H9 (cell line): Measurements from ENCODE around the gene DICER1. TPM values are rescaled to one million over a fixed set of nuclear protein-coding genes. Genes with fewer than 3 reads are reported as not detected.
A peak's percentile ranks its signal among the peaks of the same experiment; 100 is the strongest.

Experiments used
- DNase-seq: peaks from one replicate; pipeline ENCODE4 v3.0.0-alpha.2; 2017
- H2AFZ ChIP-seq: one replicate; pipeline ENCODE4 v1.6.1; 2013; ENCODE audit warnings: mild to moderate bottlenecking, low read length, control low read depth, moderate library complexity
- H2AK5ac ChIP-seq: 2 replicates; pipeline ENCODE4 v1.6.1; 2013; ENCODE audit warnings: low read length, control low read depth, mixed read lengths; ENCODE audit not compliant: insufficient read length
- H2BK120ac ChIP-seq: one replicate; pipeline ENCODE4 v1.6.1; 2013; ENCODE audit warnings: low read depth, mild to moderate bottlenecking, low read length, control low read depth, inconsistent platforms; ENCODE audit not compliant: poor library complexity, severe bottlenecking
- H2BK12ac ChIP-seq: 2 replicates; pipeline ENCODE4 v1.6.1; 2013; ENCODE audit warnings: low read length, control low read depth, mixed read lengths, low read depth; ENCODE audit not compliant: insufficient read length
- H2BK15ac ChIP-seq: 2 replicates; pipeline ENCODE4 v1.6.1; 2013; ENCODE audit warnings: low read depth, low read length, control low read depth
- H2BK20ac ChIP-seq: one replicate; pipeline ENCODE4 v1.6.1; 2013; ENCODE audit warnings: low read depth, mild to moderate bottlenecking, low read length, control low read depth, inconsistent platforms; ENCODE audit not compliant: poor library complexity, severe bottlenecking
- H2BK5ac ChIP-seq: 2 replicates; pipeline ENCODE4 v1.6.1; 2013; ENCODE audit warnings: low read length, control low read depth, mixed read lengths; ENCODE audit not compliant: insufficient read length
- H3K14ac ChIP-seq: 2 replicates; pipeline ENCODE4 v1.6.1; 2013; ENCODE audit warnings: low read length, control low read depth; ENCODE audit not compliant: insufficient read depth
- H3K18ac ChIP-seq: 2 replicates; pipeline ENCODE4 v1.6.1; 2013; ENCODE audit warnings: low read depth, mild to moderate bottlenecking, mixed read lengths, low read length, control low read depth; ENCODE audit not compliant: insufficient read length
- H3K23ac ChIP-seq: 2 replicates; pipeline ENCODE4 v1.6.1; 2013; ENCODE audit warnings: low read length, control low read depth, mixed read lengths, low read depth; ENCODE audit not compliant: insufficient read length
- H3K23me2 ChIP-seq: 2 replicates; pipeline ENCODE4 v1.6.1; 2013; ENCODE audit warnings: low read depth, mild to moderate bottlenecking, mixed read lengths, low read length, control low read depth; ENCODE audit not compliant: insufficient read length, poor library complexity, severe bottlenecking
- H3K27ac ChIP-seq: 2 replicates; pipeline ENCODE4 v1.5.1; 2013; ENCODE audit warnings: low read length, control low read depth, mixed read lengths, low read depth; ENCODE audit not compliant: insufficient read length
- H3K27me3 ChIP-seq: 2 replicates; pipeline ENCODE4 v1.6.1; 2013; ENCODE audit warnings: low read length, control low read depth, inconsistent platforms; ENCODE audit not compliant: insufficient read depth
- H3K4ac ChIP-seq: 2 replicates; pipeline ENCODE4 v1.6.1; 2013; ENCODE audit warnings: low read depth, mild to moderate bottlenecking, control low read depth, inconsistent platforms, low read length, moderate library complexity
- H3K4me1 ChIP-seq: 2 replicates; pipeline ENCODE4 v1.6.1; 2013; ENCODE audit warnings: low read length, control low read depth, inconsistent platforms; ENCODE audit not compliant: insufficient read depth
- H3K4me2 ChIP-seq: 2 replicates; pipeline ENCODE4 v1.6.1; 2013; ENCODE audit warnings: low read length, control low read depth, mixed read lengths; ENCODE audit not compliant: insufficient read length, insufficient read depth
- H3K56ac ChIP-seq: 2 replicates; pipeline ENCODE4 v1.6.1; 2013; ENCODE audit warnings: low read depth, mild to moderate bottlenecking, mixed read lengths, low read length, control low read depth; ENCODE audit not compliant: insufficient read length
- H3K79me1 ChIP-seq: 2 replicates; pipeline ENCODE4 v1.6.1; 2013; ENCODE audit warnings: low read depth, mild to moderate bottlenecking, moderate library complexity, low read length, control low read depth, inconsistent platforms; ENCODE audit not compliant: insufficient read depth, poor library complexity, severe bottlenecking
- H3K79me2 ChIP-seq: 2 replicates; pipeline ENCODE4 v1.6.1; 2013; ENCODE audit warnings: low read length, control low read depth, inconsistent platforms; ENCODE audit not compliant: insufficient read depth
- H3K9ac ChIP-seq: 2 replicates; pipeline ENCODE4 v1.6.1; 2013; ENCODE audit warnings: low read length, control low read depth, mixed read lengths; ENCODE audit not compliant: insufficient read length; ENCODE audit errors: extremely low read depth
- H3K9me3 ChIP-seq: one replicate; pipeline ENCODE4 v1.6.1; 2013; ENCODE audit warnings: low read depth, low read length, inconsistent platforms; ENCODE audit not compliant: control insufficient read depth
- H3T11ph ChIP-seq: one replicate; pipeline ENCODE4 v1.6.1; 2013; ENCODE audit warnings: mild to moderate bottlenecking, low read length, control low read depth, inconsistent platforms
- H4K20me1 ChIP-seq: one replicate; pipeline ENCODE4 v1.6.1; 2013; ENCODE audit not compliant: control insufficient read depth, insufficient read length, insufficient read depth
- H4K5ac ChIP-seq: 2 replicates; pipeline ENCODE4 v1.6.1; 2013; ENCODE audit warnings: low read depth, mild to moderate bottlenecking, mixed read lengths, low read length, control low read depth; ENCODE audit not compliant: insufficient read length
- H4K8ac ChIP-seq: replicated peaks from 2 replicates; pipeline ENCODE4 v1.6.1; 2013; ENCODE audit warnings: low read length, control low read depth, mixed read lengths, low read depth; ENCODE audit not compliant: insufficient read length
- H4K91ac ChIP-seq: 2 replicates; pipeline ENCODE4 v1.6.1; 2013; ENCODE audit warnings: low read depth, mild to moderate bottlenecking, moderate library complexity, mixed read lengths, low read length, control low read depth; ENCODE audit not compliant: insufficient read length
- H3K27ac Mint-ChIP-seq, 3 experiments: 2 replicates in 2 of 3; 3 replicates in 1 of 3; pipeline ENCODE4 v1.8.0; 2020 to 2021; ENCODE audit warnings: mixed read lengths in 3 of 3, mild to moderate bottlenecking in 1 of 3, moderate library complexity in 1 of 3
- H3K27me3 Mint-ChIP-seq: 2 replicates; pipeline ENCODE4 v1.8.0; 2021; ENCODE audit warnings: low read depth, mild to moderate bottlenecking, moderate library complexity, mixed read lengths
- H3K36me3 Mint-ChIP-seq, 3 experiments: 2 replicates in 2 of 3; 3 replicates in 1 of 3; pipeline ENCODE4 v1.8.0; 2020 to 2021; ENCODE audit warnings: low read depth in 3 of 3, mixed read lengths in 3 of 3; ENCODE audit not compliant: insufficient read depth in 1 of 3
- H3K4me1 Mint-ChIP-seq, 2 experiments: 2 replicates each; pipeline ENCODE4 v1.8.0; 2020; ENCODE audit warnings: mixed read lengths in 2 of 2
- H3K4me3 Mint-ChIP-seq, 2 experiments: 2 replicates in 1 of 2; 3 replicates in 1 of 2; pipeline ENCODE4 v1.8.0; 2020 to 2021; ENCODE audit warnings: mild to moderate bottlenecking in 2 of 2, mixed read lengths in 2 of 2, moderate library complexity in 1 of 2
- H3K9me3 Mint-ChIP-seq, 2 experiments: 2 replicates in 1 of 2; 3 replicates in 1 of 2; pipeline ENCODE4 v1.8.0; 2020; ENCODE audit warnings: mild to moderate bottlenecking in 2 of 2, mixed read lengths in 2 of 2, moderate library complexity in 1 of 2
- WGBS: extraction: QIAGEN DNeasy Blood & Tissue Kit; methylation state at CpG from one replicate; pipeline ENCODE4 v1.1.7; 2013; ENCODE audit warnings: missing lambda C conversion rate, low lambda C conversion rate, mixed read lengths; ENCODE audit not compliant: insufficient read length; ENCODE audit errors: extremely low coverage; 5-methylcytosine and 5-hydroxymethylcytosine counted together
- total RNA-seq: library from RNA; stranded (reverse); gene quantifications from 2 replicates; pipeline ENCODE4 v1.2.1, GENCODE V29; 2021
- TF ChIP-seq, protein P1 (sequence below): fragments of 200-600 bp; sonication (generic); conservative IDR thresholded peaks from 3 replicates; pipeline ENCODE4 v1.8.0; 2021; ENCODE audit warnings: antibody characterized with exemption, mild to moderate bottlenecking

DICER1 gene
- total RNA-seq, 1 experiment from 2014 or later = 57.0 TPM

DNA sequence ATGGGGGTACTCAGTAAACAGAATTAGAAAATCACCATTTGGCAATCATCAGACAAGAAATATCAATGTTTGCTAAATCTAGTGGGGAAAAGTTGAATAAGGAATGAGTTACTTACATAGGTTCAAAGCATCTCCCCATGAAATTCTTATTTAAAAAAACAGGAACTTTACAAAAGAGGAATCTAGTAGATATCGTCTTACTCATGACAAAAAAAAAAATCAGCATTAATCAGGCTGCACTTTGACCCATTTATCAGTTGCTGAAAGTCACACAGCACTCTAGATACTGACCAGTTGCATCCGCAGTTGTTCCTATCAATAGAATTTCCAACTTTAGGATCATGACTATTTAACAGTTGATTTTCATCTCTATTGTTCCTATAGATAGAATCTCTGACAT lies 5.8 kb upstream of the DICER1 start:
- H4K91ac ChIP-seq = no peak overlapping the region
- Mint-ChIP-seq H3K4me1 (peaks cover 25 to 32% of the 10 kb centered on the region in 2 experiments), H3K27ac (peak overlapping the region in 1 of 3 experiments; percentile 29; a peak in 1 of 7 replicates), H3K4me3 (no peak overlapping the region), H3K36me3 (peaks cover 10 to 39% (median 12%) of the 10 kb centered on the region in 3 experiments; a peak in 6 of 7 replicates), H3K9me3 (peaks cover 19 to 26% of the 10 kb centered on the region in 2 experiments), H3K27me3 (no peaks in the 10 kb centered on the region)
- no peak overlapping the region for H3K27ac ChIP-seq
- no peak overlapping the region for H2AK5ac ChIP-seq
- H3K4ac ChIP-seq = no peak overlapping the region
- no peak overlapping the region for H2BK20ac ChIP-seq
- DNase-seq = no peak
- no peak overlapping the region for H2BK15ac ChIP-seq
- H3K27me3 ChIP-seq = no peaks in the 10 kb centered on the region; the same call in 1 of the 2 replicates
- TF ChIP-seq, protein P1, sequence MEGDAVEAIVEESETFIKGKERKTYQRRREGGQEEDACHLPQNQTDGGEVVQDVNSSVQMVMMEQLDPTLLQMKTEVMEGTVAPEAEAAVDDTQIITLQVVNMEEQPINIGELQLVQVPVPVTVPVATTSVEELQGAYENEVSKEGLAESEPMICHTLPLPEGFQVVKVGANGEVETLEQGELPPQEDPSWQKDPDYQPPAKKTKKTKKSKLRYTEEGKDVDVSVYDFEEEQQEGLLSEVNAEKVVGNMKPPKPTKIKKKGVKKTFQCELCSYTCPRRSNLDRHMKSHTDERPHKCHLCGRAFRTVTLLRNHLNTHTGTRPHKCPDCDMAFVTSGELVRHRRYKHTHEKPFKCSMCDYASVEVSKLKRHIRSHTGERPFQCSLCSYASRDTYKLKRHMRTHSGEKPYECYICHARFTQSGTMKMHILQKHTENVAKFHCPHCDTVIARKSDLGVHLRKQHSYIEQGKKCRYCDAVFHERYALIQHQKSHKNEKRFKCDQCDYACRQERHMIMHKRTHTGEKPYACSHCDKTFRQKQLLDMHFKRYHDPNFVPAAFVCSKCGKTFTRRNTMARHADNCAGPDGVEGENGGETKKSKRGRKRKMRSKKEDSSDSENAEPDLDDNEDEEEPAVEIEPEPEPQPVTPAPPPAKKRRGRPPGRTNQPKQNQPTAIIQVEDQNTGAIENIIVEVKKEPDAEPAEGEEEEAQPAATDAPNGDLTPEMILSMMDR = no peak
- H3K9ac ChIP-seq = no peak overlapping the region
- H3K9me3 ChIP-seq = peaks cover 6% of the 10 kb centered on the region
- no peak overlapping the region for H2BK120ac ChIP-seq
- no peaks in the 10 kb centered on the region; the same call in 1 of the 2 replicates for H3K4me1 ChIP-seq
- H3K4me2 ChIP-seq = no peak overlapping the region
- H2BK5ac ChIP-seq = no peak overlapping the region
- no peak overlapping the region for H3K14ac ChIP-seq
- no peak overlapping the region for H4K8ac ChIP-seq
- no peak overlapping the region for H3T11ph ChIP-seq
- H3K18ac ChIP-seq = no peak overlapping the region
- H3K79me2 ChIP-seq = no peaks in the 10 kb centered on the region
- H3K56ac ChIP-seq = no peak overlapping the region
- no peaks in the 10 kb centered on the region for H4K20me1 ChIP-seq
- peaks cover under 1% of the 10 kb centered on the region for H3K23me2 ChIP-seq
- no peak overlapping the region for H3K23ac ChIP-seq
- no peaks in the 10 kb centered on the region for H3K79me1 ChIP-seq
- H2AFZ ChIP-seq = no peak overlapping the region
- H4K5ac ChIP-seq = no peak overlapping the region
- WGBS = no CpG with 5 or more reads among the region's 2 CpGs
- no peak overlapping the region for H2BK12ac ChIP-seq
